Smooth muscle cell of the coronary artery (primary cell): ENCODE measurements around the gene CD7. TPM values are rescaled to one million over a fixed set of nuclear protein-coding genes. Genes with fewer than 3 reads are reported as not detected.

ENCODE experiments used
- total RNA-seq: library from RNA; depleted of rRNA; stranded (reverse); fragments of >200 nt; gene quantifications from 2 replicates; pipeline ENCODE4 v1.2.3, GENCODE V29; 2014; ENCODE audit warnings: low replicate concordance

Gene CD7
- total RNA-seq, result not detected in 2 replicates

GRCh38 chr17:82317394-82318168 is at the start of gene CD7:
TSS of gene CD7 (minus strand) at chr17:82317608. CDS start at chr17:82317495, 113 bp downstream.

GRCh38 chr17:82358465-82359350 is 41.3 kb upstream of the CD7 start, which contains the start of gene TEX19:
TSS of gene TEX19 (plus strand) at chr17:82359247. CDS start at chr17:82362151, 2,904 bp downstream.

DNA sequence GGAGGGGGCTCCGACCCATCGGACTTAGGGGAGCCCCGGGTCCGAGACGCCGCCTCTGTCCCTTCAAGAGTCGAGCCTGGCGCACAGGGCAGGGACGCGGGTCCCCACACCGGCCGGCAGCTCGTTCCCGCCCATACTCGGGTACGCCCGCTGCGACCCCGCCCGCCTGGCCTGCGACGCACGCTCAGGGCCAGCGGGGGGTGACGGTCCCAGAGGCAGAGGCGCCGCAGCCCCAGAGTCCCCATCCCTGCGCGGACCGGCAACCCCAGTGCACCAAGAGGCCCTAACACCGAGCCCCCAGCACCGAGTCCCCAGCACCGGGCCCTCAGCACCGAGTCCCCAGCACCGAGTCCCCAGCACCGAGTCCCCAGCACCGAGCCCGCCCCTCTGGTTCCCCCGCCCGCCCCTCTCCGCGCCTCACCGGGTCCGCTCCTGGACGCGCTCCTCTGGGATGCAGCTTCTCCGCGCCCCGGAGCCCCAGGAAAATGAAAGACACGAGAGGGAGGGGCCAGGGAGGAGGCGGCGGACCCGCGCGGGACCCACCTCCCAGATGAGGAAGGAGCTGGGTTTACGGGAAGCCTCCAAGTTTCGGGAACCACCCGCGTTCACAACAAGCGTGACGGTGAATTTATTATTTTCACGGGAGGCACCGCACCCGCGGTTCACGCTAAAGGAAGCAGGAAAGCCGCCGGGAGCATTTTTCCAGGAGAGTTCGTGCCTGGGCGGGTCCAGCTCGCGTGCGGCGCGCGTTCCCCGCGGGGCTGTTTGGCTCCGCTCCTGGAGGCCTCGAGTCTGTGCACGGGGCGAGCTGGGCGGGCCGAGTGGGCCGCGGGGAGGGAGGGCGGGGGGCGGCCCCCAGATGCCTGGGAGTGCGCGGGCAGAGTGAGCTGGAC is 16.1 kb upstream of the CD7 start, which contains the start of gene SECTM1:
Gene SECTM1 (minus strand): TSS at position 488 of the 893 bp plus-strand sequence. CDS start 6,526 bp downstream, outside the sequence.

GRCh38 chr17:82273327-82274133 is 43.9 kb downstream of the CD7 start, which contains the start of gene CSNK1D:
TSS of gene CSNK1D (minus strand) at chr17:82273700. CDS start at chr17:82273381, 319 bp downstream.

Other genes starting within 250 kb of the CD7 start
- 38.4 and 89.0 TPM in 2 replicates for gene FASN, start 219.4 kb downstream of the CD7 start, total RNA-seq
- gene CCDC57, start 104.8 kb downstream of the CD7 start, total RNA-seq, result 10.5 and 14.0 TPM in 2 replicates
- 117 and 167 TPM in 2 replicates for gene SLC16A3, start 88.6 kb downstream of the CD7 start, total RNA-seq
- gene CSNK1D, start 43.9 kb downstream of the CD7 start, total RNA-seq, result 44.6 and 47.1 TPM in 2 replicates
- gene SECTM1, start 16.2 kb upstream of the CD7 start, total RNA-seq, result 0.23 and 22.3 TPM in 2 replicates
- gene TEX19, start 41.6 kb upstream of the CD7 start, total RNA-seq, result 0.08 TPM in 1 of 2 replicates, not detected in the other
- not detected in 2 replicates for gene UTS2R, start 54.2 kb upstream of the CD7 start, total RNA-seq
- 7.1 and 7.4 TPM in 2 replicates for gene HEXD, start 100.7 kb upstream of the CD7 start, total RNA-seq
- 29.6 and 49.8 TPM in 2 replicates for gene OGFOD3, start 101.0 kb upstream of the CD7 start, total RNA-seq
- 41.3 and 58.9 TPM in 2 replicates for gene CYBC1, start 133.1 kb upstream of the CD7 start, total RNA-seq
- 30.7 and 36.5 TPM in 2 replicates for gene NARF, start 141.1 kb upstream of the CD7 start, total RNA-seq
- 15.2 and 24.5 TPM in 2 replicates for gene FOXK2, start 202.1 kb upstream of the CD7 start, total RNA-seq